Esophagus squamous epithelium (tissue), 4 donors: ENCODE data around the gene CCDC87.

Experiments used
- POLR2A ChIP-seq, 4 donors: fragments of 450-650 bp; IDR thresholded peaks; one replicate each; pipeline ENCODE4 v1.6.1; 2017; ENCODE audit warnings: antibody characterized with exemption in 4 of 4, mild to moderate bottlenecking in 4 of 4, moderate library complexity in 3 of 4
- TF ChIP-seq, protein P1 (sequence below), 6 experiments: fragments of 450-650 bp in 4 of 6; fragments of 200-600 bp in 2 of 6; sonication (generic) in 2 of 6; IDR thresholded peaks; one replicate each; pipeline ENCODE4 v1.5.1; 2016 to 2019; ENCODE audit warnings: antibody characterized with exemption in 6 of 6, mild to moderate bottlenecking in 4 of 6, moderate library complexity in 4 of 6

DNA sequence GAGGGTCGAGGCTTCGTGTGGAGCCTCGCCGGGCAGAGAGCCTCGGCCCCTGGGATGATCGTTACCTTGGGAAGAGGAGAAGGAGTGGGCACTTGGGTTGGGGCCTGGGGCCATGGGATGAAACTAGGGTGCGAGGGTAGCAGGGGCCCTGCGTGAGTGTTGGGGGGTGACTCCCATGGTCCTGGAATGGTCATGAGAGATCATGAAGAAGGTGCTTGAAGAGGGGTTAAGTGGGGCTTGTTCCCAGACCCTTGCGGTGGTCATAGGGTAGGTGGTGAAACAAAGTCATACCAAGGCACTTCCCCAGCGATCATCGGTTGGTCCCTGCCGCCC, 406 bp upstream of the CCDC87 start:
- TF ChIP-seq, protein P1, sequence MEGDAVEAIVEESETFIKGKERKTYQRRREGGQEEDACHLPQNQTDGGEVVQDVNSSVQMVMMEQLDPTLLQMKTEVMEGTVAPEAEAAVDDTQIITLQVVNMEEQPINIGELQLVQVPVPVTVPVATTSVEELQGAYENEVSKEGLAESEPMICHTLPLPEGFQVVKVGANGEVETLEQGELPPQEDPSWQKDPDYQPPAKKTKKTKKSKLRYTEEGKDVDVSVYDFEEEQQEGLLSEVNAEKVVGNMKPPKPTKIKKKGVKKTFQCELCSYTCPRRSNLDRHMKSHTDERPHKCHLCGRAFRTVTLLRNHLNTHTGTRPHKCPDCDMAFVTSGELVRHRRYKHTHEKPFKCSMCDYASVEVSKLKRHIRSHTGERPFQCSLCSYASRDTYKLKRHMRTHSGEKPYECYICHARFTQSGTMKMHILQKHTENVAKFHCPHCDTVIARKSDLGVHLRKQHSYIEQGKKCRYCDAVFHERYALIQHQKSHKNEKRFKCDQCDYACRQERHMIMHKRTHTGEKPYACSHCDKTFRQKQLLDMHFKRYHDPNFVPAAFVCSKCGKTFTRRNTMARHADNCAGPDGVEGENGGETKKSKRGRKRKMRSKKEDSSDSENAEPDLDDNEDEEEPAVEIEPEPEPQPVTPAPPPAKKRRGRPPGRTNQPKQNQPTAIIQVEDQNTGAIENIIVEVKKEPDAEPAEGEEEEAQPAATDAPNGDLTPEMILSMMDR (IDR thresholded peaks at IDR 0.05): no peak
- no peak for TF ChIP-seq POLR2A (IDR thresholded peaks at IDR 0.05)
